ENCODE data around the gene EFNA4. TPM values are rescaled to one million over a fixed set of nuclear protein-coding genes. Genes with fewer than 3 reads are reported as not detected.
A peak's percentile ranks its signal among the peaks of the same experiment; 100 is the strongest.

EFNA4 gene
- total and polyA plus RNA-seq, 2 donors (not counting 1 experiment from before 2014, with no cell fraction given): 3.8 to 4.3 TPM

DNA sequence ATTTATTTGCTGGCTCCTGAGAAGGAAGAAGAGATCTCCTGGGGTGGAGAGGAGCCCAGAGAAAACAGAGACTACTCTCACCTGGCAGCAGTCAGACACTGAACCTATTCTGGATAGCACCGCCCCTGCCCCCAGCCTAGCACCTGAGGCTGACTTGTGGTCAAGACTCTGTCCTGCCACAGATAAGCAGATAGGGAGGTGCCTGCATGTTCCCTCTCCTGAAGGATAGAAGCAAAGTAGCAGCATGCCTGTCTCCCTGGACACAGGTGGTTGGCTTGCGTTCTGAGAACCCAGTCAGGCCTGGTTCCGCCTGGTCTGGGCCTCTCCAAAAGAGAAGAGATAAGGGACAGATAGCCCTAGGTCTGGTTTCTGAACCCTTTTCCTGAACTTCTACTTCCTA is 13.8 kb downstream of the EFNA4 start:
- Histone ChIP-seq H3K9me3 (ENCODE audit: control insufficient read depth, insufficient read depth, low read depth, low read length) (no peaks in the 10 kb centered on the region), H4K20me1 (ENCODE audit: control insufficient read depth, extremely low read depth, insufficient read depth, low read length) (no peaks in the 10 kb centered on the region), H3K4me3 (replicated peaks in 1 of 4; ENCODE audit: control extremely low read depth in 1 of 4, insufficient read depth in 1 of 4, low read depth in 3 of 4, low read length in 4 of 4) (no peak overlapping the region), H3K4me2 (ENCODE audit: extremely low read depth, insufficient read depth, low read length) (no peak overlapping the region), H3K9ac (ENCODE audit: insufficient read depth, low read length) (no peak overlapping the region), H3K27me3 (ENCODE audit: control insufficient read depth, insufficient read depth, low read length) (peaks cover 67% of the 10 kb centered on the region), H3K79me2 (ENCODE audit: control insufficient read depth, insufficient read depth, low read length) (no peaks in the 10 kb centered on the region), H3K27ac (ENCODE audit: insufficient read depth, low read length) (no peak overlapping the region), H2AFZ (ENCODE audit: low read length) (no peak overlapping the region), H3K4me1 (ENCODE audit: control insufficient read depth, extremely low read depth, insufficient read depth, low read length) (no peaks in the 10 kb centered on the region), H3K36me3 (ENCODE audit: control insufficient read depth, insufficient read depth, low read length) (no peaks in the 10 kb centered on the region)
- TF ChIP-seq CTCF (conservative IDR thresholded peaks at IDR 0.05 in 1 of 2, IDR thresholded peaks at IDR 0.05 in 1 of 2; ENCODE audit: low read depth in 1 of 2, low read length in 2 of 2) (no peak), EZH2 (IDR thresholded peaks at IDR 0.05; ENCODE audit: low read length, missing control alignments) (no peak)
- no peak for DNase-seq (ENCODE audit: low read depth in 2 of 2)

- no peak overlapping the region for H3K4me3 ChIP-seq (replicated peaks in 1 of 4; ENCODE audit: control extremely low read depth in 1 of 4, insufficient read depth in 1 of 4, low read depth in 3 of 4, low read length in 4 of 4)
- H3K9me3 ChIP-seq (ENCODE audit: control insufficient read depth, insufficient read depth, low read depth, low read length): no peaks in the 10 kb centered on the region
- H3K9ac ChIP-seq (ENCODE audit: insufficient read depth, low read length): no peak overlapping the region
- DNase-seq (ENCODE audit: low read depth in 2 of 2): no peak
- no peaks in the 10 kb centered on the region for H3K36me3 ChIP-seq (ENCODE audit: control insufficient read depth, insufficient read depth, low read length)
- no peaks in the 10 kb centered on the region for H4K20me1 ChIP-seq (ENCODE audit: control insufficient read depth, extremely low read depth, insufficient read depth, low read length)
- H3K4me2 ChIP-seq (ENCODE audit: extremely low read depth, insufficient read depth, low read length): no peak overlapping the region
- no peaks in the 10 kb centered on the region for H3K4me1 ChIP-seq (ENCODE audit: control insufficient read depth, extremely low read depth, insufficient read depth, low read length)
- peaks cover 68% of the 10 kb centered on the region for H3K27me3 ChIP-seq (ENCODE audit: control insufficient read depth, insufficient read depth, low read length)
- no peak for TF ChIP-seq EZH2 (IDR thresholded peaks at IDR 0.05; ENCODE audit: low read length, missing control alignments)
- no peak for TF ChIP-seq CTCF (conservative IDR thresholded peaks at IDR 0.05 in 1 of 2, IDR thresholded peaks at IDR 0.05 in 1 of 2; ENCODE audit: low read depth in 1 of 2, low read length in 2 of 2)
- no peak overlapping the region for H2AFZ ChIP-seq (ENCODE audit: low read length)
- H3K27ac ChIP-seq (ENCODE audit: insufficient read depth, low read length): no peak overlapping the region
- no peaks in the 10 kb centered on the region for H3K79me2 ChIP-seq (ENCODE audit: control insufficient read depth, insufficient read depth, low read length)
These were observed 14.4 kb downstream of the EFNA4 start for GRCh38 chr1:155077758-155078445.

DNA sequence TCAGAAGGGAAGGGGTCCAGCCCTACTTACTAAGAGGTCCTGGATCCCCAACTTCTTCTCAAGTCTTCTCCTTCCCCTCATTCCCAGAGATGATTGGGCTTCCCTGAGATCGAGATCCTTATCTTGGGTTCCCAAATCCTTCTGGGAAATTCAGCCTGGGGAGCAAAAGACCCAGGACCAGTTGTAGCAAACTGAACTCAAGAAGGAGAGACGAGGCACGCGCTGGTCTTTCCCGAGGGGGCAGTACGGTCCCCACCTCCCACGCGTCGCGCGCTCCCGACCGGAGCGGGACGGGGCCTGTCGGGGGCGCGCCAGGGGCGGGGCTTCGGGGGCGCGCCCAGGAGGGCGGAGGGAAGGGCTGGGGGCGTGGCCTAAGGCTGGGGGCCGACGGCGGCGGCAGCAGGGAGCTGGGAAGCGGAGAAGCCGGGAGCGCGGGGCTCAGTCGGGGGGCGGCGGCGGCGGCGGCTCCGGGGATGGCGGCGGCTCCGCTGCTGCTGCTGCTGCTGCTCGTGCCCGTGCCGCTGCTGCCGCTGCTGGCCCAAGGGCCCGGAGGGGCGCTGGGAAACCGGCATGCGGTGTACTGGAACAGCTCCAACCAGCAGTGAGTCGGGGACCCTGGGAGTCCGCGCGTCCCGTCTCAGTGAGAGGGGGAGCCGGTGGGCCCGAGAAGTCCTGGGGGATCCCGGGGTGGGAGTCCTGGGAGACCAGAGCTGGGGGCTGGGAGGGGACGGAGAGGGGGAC is 15.1 kb downstream of the EFNA4 start, which contains the start of gene EFNA3:
TSS of gene EFNA3 (plus strand) at position 369 of the 741 bp plus-strand sequence. CDS start at position 474, 105 bp downstream.
- Histone ChIP-seq H3K9ac (ENCODE audit: insufficient read depth, low read length) (no peak within 1 kb of the TSS), H3K27ac (ENCODE audit: insufficient read depth, low read length) (no peak within 1 kb of the TSS), H3K4me3 (replicated peaks in 1 of 4; ENCODE audit: control extremely low read depth in 1 of 4, insufficient read depth in 1 of 4, low read depth in 3 of 4, low read length in 4 of 4) (peak within 1 kb of the TSS in 2 of 4 experiments; percentile 30 to 37), H4K20me1 (ENCODE audit: control insufficient read depth, extremely low read depth, insufficient read depth, low read length) (no peaks in the 10 kb centered on the region), H3K4me1 (ENCODE audit: control insufficient read depth, extremely low read depth, insufficient read depth, low read length) (no peaks in the 10 kb centered on the region), H3K79me2 (ENCODE audit: control insufficient read depth, insufficient read depth, low read length) (no peaks in the 10 kb centered on the region), H2AFZ (ENCODE audit: low read length) (no peak within 1 kb of the TSS), H3K27me3 (ENCODE audit: control insufficient read depth, insufficient read depth, low read length) (peaks cover 70% of the 10 kb centered on the region), H3K36me3 (ENCODE audit: control insufficient read depth, insufficient read depth, low read length) (no peaks in the 10 kb centered on the region), H3K4me2 (ENCODE audit: extremely low read depth, insufficient read depth, low read length) (peak within 1 kb of the TSS; percentile 71), H3K9me3 (ENCODE audit: control insufficient read depth, insufficient read depth, low read depth, low read length) (no peaks in the 10 kb centered on the region)
- no peak for TF ChIP-seq CTCF (conservative IDR thresholded peaks at IDR 0.05 in 1 of 2, IDR thresholded peaks at IDR 0.05 in 1 of 2; ENCODE audit: low read depth in 1 of 2, low read length in 2 of 2)
- no peak for TF ChIP-seq EZH2 (IDR thresholded peaks at IDR 0.05; ENCODE audit: low read length, missing control alignments)
- DNase-seq (ENCODE audit: low read depth in 2 of 2): peak in 1 of 2 donors; percentile 50

Measured in fibroblast of lung (primary cell).